ENCODE results near the gene ATRNL1.

Gene ATRNL1

GRCh38 chr10:115427611-115428010 lies 334.4 kb downstream of the ATRNL1 start:
- no peak for DNase-seq (ENCODE audit: low read depth)
- no peak for TF ChIP-seq CTCF (conservative IDR thresholded peaks at IDR 0.05; ENCODE audit: low read length)
- no peak overlapping the region for H3K4me3 ChIP-seq (ENCODE audit: low read length)

GRCh38 chr10:115432188-115432819 lies 339.1 kb downstream of the ATRNL1 start:
- H3K4me3 ChIP-seq (ENCODE audit: low read length), result no peak overlapping the region
- DNase-seq (ENCODE audit: low read depth), result peak; percentile 0
- no peak; the same call in 1 of the 2 replicates for TF ChIP-seq CTCF (conservative IDR thresholded peaks at IDR 0.05; ENCODE audit: low read length)

GRCh38 chr10:115436999-115437398 lies 343.8 kb downstream of the ATRNL1 start:
- H3K4me3 ChIP-seq (ENCODE audit: low read length), result no peak overlapping the region
- DNase-seq (ENCODE audit: low read depth), result no peak
- TF ChIP-seq CTCF (conservative IDR thresholded peaks at IDR 0.05; ENCODE audit: low read length), result no peak

- H3K4me3 ChIP-seq (ENCODE audit: low read length), result no peak overlapping the region
- no peak for DNase-seq (ENCODE audit: low read depth)
- TF ChIP-seq CTCF (conservative IDR thresholded peaks at IDR 0.05; ENCODE audit: low read length), result no peak
Observed at GRCh38 chr10:115441907-115442545, 348.9 kb downstream of the ATRNL1 start.

- no peak for DNase-seq (ENCODE audit: low read depth)
- no peak overlapping the region for H3K4me3 ChIP-seq (ENCODE audit: low read length)
- no peak for TF ChIP-seq CTCF (conservative IDR thresholded peaks at IDR 0.05; ENCODE audit: low read length)
Observed at GRCh38 chr10:115456812-115457211, 363.6 kb downstream of the ATRNL1 start.

- H3K4me3 ChIP-seq (ENCODE audit: low read length), result no peak overlapping the region
- no peak for TF ChIP-seq CTCF (conservative IDR thresholded peaks at IDR 0.05; ENCODE audit: low read length)
- DNase-seq (ENCODE audit: low read depth), result no peak
Observed at GRCh38 chr10:115483294-115483693, 390.1 kb downstream of the ATRNL1 start.

- no peak for DNase-seq (ENCODE audit: low read depth)
- no peak overlapping the region for H3K4me3 ChIP-seq (ENCODE audit: low read length)
- TF ChIP-seq CTCF (conservative IDR thresholded peaks at IDR 0.05; ENCODE audit: low read length), result no peak
Observed at GRCh38 chr10:115491526-115492140, 398.5 kb downstream of the ATRNL1 start.

All from AG10803 (cell line).